ENCODE data around the gene IGF2R. TPM values are rescaled to one million over a fixed set of nuclear protein-coding genes. Genes with fewer than 3 reads are reported as not detected.
"Not testable (repeated sequence)": the region's sequence is repeated elsewhere in the genome, so short reads cannot be mapped to it uniquely, and the experiment has no call there.

The IGF2R gene, protein sequence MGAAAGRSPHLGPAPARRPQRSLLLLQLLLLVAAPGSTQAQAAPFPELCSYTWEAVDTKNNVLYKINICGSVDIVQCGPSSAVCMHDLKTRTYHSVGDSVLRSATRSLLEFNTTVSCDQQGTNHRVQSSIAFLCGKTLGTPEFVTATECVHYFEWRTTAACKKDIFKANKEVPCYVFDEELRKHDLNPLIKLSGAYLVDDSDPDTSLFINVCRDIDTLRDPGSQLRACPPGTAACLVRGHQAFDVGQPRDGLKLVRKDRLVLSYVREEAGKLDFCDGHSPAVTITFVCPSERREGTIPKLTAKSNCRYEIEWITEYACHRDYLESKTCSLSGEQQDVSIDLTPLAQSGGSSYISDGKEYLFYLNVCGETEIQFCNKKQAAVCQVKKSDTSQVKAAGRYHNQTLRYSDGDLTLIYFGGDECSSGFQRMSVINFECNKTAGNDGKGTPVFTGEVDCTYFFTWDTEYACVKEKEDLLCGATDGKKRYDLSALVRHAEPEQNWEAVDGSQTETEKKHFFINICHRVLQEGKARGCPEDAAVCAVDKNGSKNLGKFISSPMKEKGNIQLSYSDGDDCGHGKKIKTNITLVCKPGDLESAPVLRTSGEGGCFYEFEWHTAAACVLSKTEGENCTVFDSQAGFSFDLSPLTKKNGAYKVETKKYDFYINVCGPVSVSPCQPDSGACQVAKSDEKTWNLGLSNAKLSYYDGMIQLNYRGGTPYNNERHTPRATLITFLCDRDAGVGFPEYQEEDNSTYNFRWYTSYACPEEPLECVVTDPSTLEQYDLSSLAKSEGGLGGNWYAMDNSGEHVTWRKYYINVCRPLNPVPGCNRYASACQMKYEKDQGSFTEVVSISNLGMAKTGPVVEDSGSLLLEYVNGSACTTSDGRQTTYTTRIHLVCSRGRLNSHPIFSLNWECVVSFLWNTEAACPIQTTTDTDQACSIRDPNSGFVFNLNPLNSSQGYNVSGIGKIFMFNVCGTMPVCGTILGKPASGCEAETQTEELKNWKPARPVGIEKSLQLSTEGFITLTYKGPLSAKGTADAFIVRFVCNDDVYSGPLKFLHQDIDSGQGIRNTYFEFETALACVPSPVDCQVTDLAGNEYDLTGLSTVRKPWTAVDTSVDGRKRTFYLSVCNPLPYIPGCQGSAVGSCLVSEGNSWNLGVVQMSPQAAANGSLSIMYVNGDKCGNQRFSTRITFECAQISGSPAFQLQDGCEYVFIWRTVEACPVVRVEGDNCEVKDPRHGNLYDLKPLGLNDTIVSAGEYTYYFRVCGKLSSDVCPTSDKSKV (N-terminal part only)
- 161 TPM for total RNA-seq

- H3K9me3 ChIP-seq (ENCODE audit: control insufficient read depth in 3 of 3, low read length in 3 of 3), result no peaks in the 10 kb centered on the region
- H3K36me3 ChIP-seq (ENCODE audit: control insufficient read depth in 3 of 3, insufficient read depth in 3 of 3, low read length in 3 of 3), result no peaks in the 10 kb centered on the region
- H3K4me1 ChIP-seq (ENCODE audit: control insufficient read depth in 3 of 3, insufficient read depth in 3 of 3, low read length in 3 of 3), result peaks cover 30 to 36% (median 35%) of the 10 kb centered on the region in 3 donors
- peak within 1 kb of the TSS; percentile 89 to 95 (median 93) for H3K9ac ChIP-seq (ENCODE audit: low read depth in 1 of 3, low read length in 3 of 3)
- H3K4me3 ChIP-seq (ENCODE audit: low read length in 3 of 3), result peak within 1 kb of the TSS; percentile 84 to 89 (median 85)
- H3K27me3 ChIP-seq (ENCODE audit: control insufficient read depth in 3 of 3, insufficient read depth in 3 of 3, low read length in 3 of 3), result no peaks in the 10 kb centered on the region
- peak within 1 kb of the TSS; percentile 84 for H3K27ac ChIP-seq (ENCODE audit: low read depth, low read length)
These were observed at the start of gene IGF2R for GRCh38 chr6:159968295-159969203. Gene IGF2R, plus strand, starts transcription at chr6:159969082. Its CDS starts 165 bp downstream, at chr6:159969247.

DNA sequence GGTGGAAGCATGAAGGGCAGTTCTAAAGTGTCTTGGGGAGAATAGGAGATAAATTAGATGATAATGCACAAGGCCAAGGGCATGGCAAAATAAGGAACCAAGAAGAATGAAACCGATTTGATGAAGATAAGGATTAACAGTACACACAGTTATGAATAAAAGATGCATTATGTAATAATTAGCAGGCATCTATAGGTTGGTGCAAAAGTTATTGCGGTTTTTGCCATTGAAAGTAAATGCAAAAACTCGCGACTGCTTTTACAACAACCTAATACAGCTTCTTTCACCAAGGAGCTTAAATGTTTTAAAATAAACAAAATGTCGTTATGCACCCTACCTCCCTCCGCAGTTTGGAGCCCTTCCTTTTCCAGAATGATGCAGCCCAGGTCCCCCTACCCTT is 49.1 kb upstream of the IGF2R start:
- no peaks in the 10 kb centered on the region for H3K9me3 ChIP-seq (ENCODE audit: control insufficient read depth in 3 of 3, low read length in 3 of 3)
- no peaks in the 10 kb centered on the region for H3K36me3 ChIP-seq (ENCODE audit: control insufficient read depth in 3 of 3, insufficient read depth in 3 of 3, low read length in 3 of 3)
- H3K9ac ChIP-seq (ENCODE audit: low read depth in 1 of 3, low read length in 3 of 3), result no peak overlapping the region
- H3K27ac ChIP-seq (ENCODE audit: low read depth, low read length), result no peak overlapping the region
- no peak overlapping the region for H3K4me3 ChIP-seq (ENCODE audit: low read length in 3 of 3)
- no peaks in the 10 kb centered on the region for H3K4me1 ChIP-seq (ENCODE audit: control insufficient read depth in 3 of 3, insufficient read depth in 3 of 3, low read length in 3 of 3)
- no peaks in the 10 kb centered on the region for H3K27me3 ChIP-seq (ENCODE audit: control insufficient read depth in 3 of 3, insufficient read depth in 3 of 3, low read length in 3 of 3)

GRCh38 chr6:159924150-159924549 is 44.7 kb upstream of the IGF2R start:
- not testable (repeated sequence) for H3K36me3 ChIP-seq (ENCODE audit: control insufficient read depth in 3 of 3, insufficient read depth in 3 of 3, low read length in 3 of 3); H3K27ac ChIP-seq (ENCODE audit: low read depth, low read length); H3K9me3 ChIP-seq (ENCODE audit: control insufficient read depth in 3 of 3, low read length in 3 of 3); H3K27me3 ChIP-seq (ENCODE audit: control insufficient read depth in 3 of 3, insufficient read depth in 3 of 3, low read length in 3 of 3); H3K4me1 ChIP-seq (ENCODE audit: control insufficient read depth in 3 of 3, insufficient read depth in 3 of 3, low read length in 3 of 3); H3K4me3 ChIP-seq (ENCODE audit: low read length in 3 of 3); H3K9ac ChIP-seq (ENCODE audit: low read depth in 1 of 3, low read length in 3 of 3)

DNA sequence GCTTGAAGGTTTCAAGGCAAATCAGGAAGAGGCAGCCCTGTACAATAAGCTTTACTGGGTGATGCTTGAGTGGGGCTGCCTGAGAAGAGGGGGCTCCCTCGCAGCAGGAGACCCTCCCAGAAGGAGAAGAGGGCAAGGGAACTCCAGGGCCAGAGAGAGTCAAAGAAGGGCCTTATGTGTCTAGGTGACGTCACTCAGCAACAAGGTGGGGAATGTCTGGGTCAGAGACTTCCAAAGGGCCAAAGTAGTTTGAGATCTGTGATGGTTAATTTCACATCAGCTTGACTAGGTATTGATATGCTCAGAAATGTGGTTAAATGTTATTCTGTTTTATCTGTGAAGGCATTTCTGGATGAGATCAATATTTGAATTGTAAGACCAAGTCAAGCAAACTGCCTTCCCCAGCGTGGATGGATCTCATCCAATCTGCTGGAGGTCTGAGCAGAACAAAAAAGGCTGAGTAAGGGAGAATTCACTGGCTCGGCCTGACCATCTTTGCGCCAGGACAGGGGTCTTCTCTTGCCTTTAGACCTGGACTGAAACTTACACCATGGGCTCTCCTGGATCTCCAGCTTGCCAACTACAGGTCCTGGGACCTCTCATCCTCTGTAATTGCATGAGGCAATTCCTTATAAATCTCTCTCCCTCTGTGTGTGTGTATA is 42.2 kb upstream of the IGF2R start:
- Histone ChIP-seq H3K27ac (ENCODE audit: low read depth, low read length) (no peak overlapping the region), H3K27me3 (ENCODE audit: control insufficient read depth in 3 of 3, insufficient read depth in 3 of 3, low read length in 3 of 3) (no peaks in the 10 kb centered on the region), H3K4me3 (ENCODE audit: low read length in 3 of 3) (no peak overlapping the region), H3K4me1 (ENCODE audit: control insufficient read depth in 3 of 3, insufficient read depth in 3 of 3, low read length in 3 of 3) (peaks cover 0 to 3% (median 0%) of the 10 kb centered on the region in 3 donors), H3K9me3 (ENCODE audit: control insufficient read depth in 3 of 3, low read length in 3 of 3) (no peaks in the 10 kb centered on the region), H3K9ac (ENCODE audit: low read depth in 1 of 3, low read length in 3 of 3) (no peak overlapping the region), H3K36me3 (ENCODE audit: control insufficient read depth in 3 of 3, insufficient read depth in 3 of 3, low read length in 3 of 3) (no peaks in the 10 kb centered on the region)

DNA sequence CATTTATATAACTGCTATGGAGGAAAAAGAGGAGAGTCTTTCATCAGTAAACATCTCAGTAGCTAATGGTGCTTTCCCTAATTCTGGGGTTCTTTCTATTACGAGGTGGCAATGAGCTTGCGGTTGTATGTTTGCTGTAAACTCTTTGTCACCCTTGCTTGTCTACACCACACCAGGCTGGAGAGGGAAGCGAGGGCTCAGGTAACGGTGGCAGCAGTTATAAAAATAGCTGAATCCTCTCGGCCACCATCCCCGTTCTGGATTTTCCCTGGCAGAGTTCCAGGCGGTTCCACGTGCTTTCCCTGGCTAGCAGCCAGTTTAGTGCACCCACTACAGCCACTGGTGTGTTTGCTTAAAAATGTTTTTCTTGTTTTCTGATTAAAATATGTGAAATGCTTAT is 39.1 kb upstream of the IGF2R start:
- H3K9ac ChIP-seq (ENCODE audit: low read depth in 1 of 3, low read length in 3 of 3), result no peak overlapping the region
- no peak overlapping the region for H3K27ac ChIP-seq (ENCODE audit: low read depth, low read length)
- H3K27me3 ChIP-seq (ENCODE audit: control insufficient read depth in 3 of 3, insufficient read depth in 3 of 3, low read length in 3 of 3), result no peaks in the 10 kb centered on the region
- H3K36me3 ChIP-seq (ENCODE audit: control insufficient read depth in 3 of 3, insufficient read depth in 3 of 3, low read length in 3 of 3), result no peaks in the 10 kb centered on the region
- no peaks in the 10 kb centered on the region for H3K9me3 ChIP-seq (ENCODE audit: control insufficient read depth in 3 of 3, low read length in 3 of 3)
- H3K4me1 ChIP-seq (ENCODE audit: control insufficient read depth in 3 of 3, insufficient read depth in 3 of 3, low read length in 3 of 3), result peaks cover 0 to 3% (median 0%) of the 10 kb centered on the region in 3 donors
- H3K4me3 ChIP-seq (ENCODE audit: low read length in 3 of 3), result no peak overlapping the region

GRCh38 chr6:159931112-159931511 is 37.8 kb upstream of the IGF2R start:
- H3K27ac ChIP-seq (ENCODE audit: low read depth, low read length), result no peak overlapping the region
- peaks cover 0 to 4% (median 0%) of the 10 kb centered on the region in 3 donors for H3K9me3 ChIP-seq (ENCODE audit: control insufficient read depth in 3 of 3, low read length in 3 of 3)
- H3K4me1 ChIP-seq (ENCODE audit: control insufficient read depth in 3 of 3, insufficient read depth in 3 of 3, low read length in 3 of 3), result peaks cover 0 to 3% (median 0%) of the 10 kb centered on the region in 3 donors
- H3K36me3 ChIP-seq (ENCODE audit: control insufficient read depth in 3 of 3, insufficient read depth in 3 of 3, low read length in 3 of 3), result no peaks in the 10 kb centered on the region
- H3K27me3 ChIP-seq (ENCODE audit: control insufficient read depth in 3 of 3, insufficient read depth in 3 of 3, low read length in 3 of 3), result no peaks in the 10 kb centered on the region
- H3K9ac ChIP-seq (ENCODE audit: low read depth in 1 of 3, low read length in 3 of 3), result no peak overlapping the region
- H3K4me3 ChIP-seq (ENCODE audit: low read length in 3 of 3), result no peak overlapping the region

- Histone ChIP-seq H3K4me1 (ENCODE audit: control insufficient read depth in 3 of 3, insufficient read depth in 3 of 3, low read length in 3 of 3) (peaks cover 0 to 3% (median 0%) of the 10 kb centered on the region in 3 donors), H3K27me3 (ENCODE audit: control insufficient read depth in 3 of 3, insufficient read depth in 3 of 3, low read length in 3 of 3) (no peaks in the 10 kb centered on the region), H3K9ac (ENCODE audit: low read depth in 1 of 3, low read length in 3 of 3) (no peak overlapping the region), H3K9me3 (ENCODE audit: control insufficient read depth in 3 of 3, low read length in 3 of 3) (peaks cover 0 to 4% (median 0%) of the 10 kb centered on the region in 3 donors), H3K36me3 (ENCODE audit: control insufficient read depth in 3 of 3, insufficient read depth in 3 of 3, low read length in 3 of 3) (no peaks in the 10 kb centered on the region), H3K4me3 (ENCODE audit: low read length in 3 of 3) (no peak overlapping the region), H3K27ac (ENCODE audit: low read depth, low read length) (no peak overlapping the region)
These were observed 37.0 kb upstream of the IGF2R start for GRCh38 chr6:159931846-159932245.

DNA sequence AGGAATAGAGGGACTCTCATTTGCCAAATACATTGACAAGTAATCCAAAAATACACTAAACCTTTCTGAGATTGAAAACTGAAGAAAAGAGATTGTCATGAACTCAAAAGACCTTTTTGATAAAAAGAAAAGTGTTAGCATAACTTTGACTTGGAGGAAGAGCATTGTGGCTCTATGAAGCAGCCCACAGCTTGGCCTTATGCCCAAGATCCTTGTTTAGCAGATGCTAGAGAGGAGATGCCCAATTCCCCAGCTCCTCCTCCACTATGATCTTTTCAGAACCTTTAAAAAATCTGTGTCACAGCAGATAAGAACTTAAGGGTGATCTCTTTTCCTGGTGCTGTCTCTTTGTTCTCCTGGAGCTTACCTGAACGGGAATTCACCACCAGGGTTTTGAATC is 35.8 kb upstream of the IGF2R start:
- no peak overlapping the region for H3K4me3 ChIP-seq (ENCODE audit: low read length in 3 of 3)
- H3K9me3 ChIP-seq (ENCODE audit: control insufficient read depth in 3 of 3, low read length in 3 of 3), result peaks cover 0 to 4% (median 0%) of the 10 kb centered on the region in 3 donors
- H3K36me3 ChIP-seq (ENCODE audit: control insufficient read depth in 3 of 3, insufficient read depth in 3 of 3, low read length in 3 of 3), result no peaks in the 10 kb centered on the region
- no peaks in the 10 kb centered on the region for H3K27me3 ChIP-seq (ENCODE audit: control insufficient read depth in 3 of 3, insufficient read depth in 3 of 3, low read length in 3 of 3)
- peaks cover 0 to 3% (median 0%) of the 10 kb centered on the region in 3 donors for H3K4me1 ChIP-seq (ENCODE audit: control insufficient read depth in 3 of 3, insufficient read depth in 3 of 3, low read length in 3 of 3)
- H3K9ac ChIP-seq (ENCODE audit: low read depth in 1 of 3, low read length in 3 of 3), result no peak overlapping the region
- no peak overlapping the region for H3K27ac ChIP-seq (ENCODE audit: low read depth, low read length)
